NCI-H460 (cell line): ENCODE results near the gene DROSHA. TPM values are rescaled to one million over a fixed set of nuclear protein-coding genes. Genes with fewer than 3 reads are reported as not detected.

Experiments used
- DNase-seq: peaks from one replicate; pipeline ENCODE4 v3.0.0-alpha.2; 2016; ENCODE audit warnings: low read depth; ENCODE audit errors: extremely low read depth
- total RNA-seq: library from RNA; depleted of rRNA; stranded (reverse); fragments of >200 nt; shearing (Covaris generic); gene quantifications from 2 replicates; pipeline ENCODE4 v1.2.3, GENCODE V29; 2014

The DROSHA gene
- total RNA-seq, 1 experiment from 2014 or later: 39.0 TPM

DNA sequence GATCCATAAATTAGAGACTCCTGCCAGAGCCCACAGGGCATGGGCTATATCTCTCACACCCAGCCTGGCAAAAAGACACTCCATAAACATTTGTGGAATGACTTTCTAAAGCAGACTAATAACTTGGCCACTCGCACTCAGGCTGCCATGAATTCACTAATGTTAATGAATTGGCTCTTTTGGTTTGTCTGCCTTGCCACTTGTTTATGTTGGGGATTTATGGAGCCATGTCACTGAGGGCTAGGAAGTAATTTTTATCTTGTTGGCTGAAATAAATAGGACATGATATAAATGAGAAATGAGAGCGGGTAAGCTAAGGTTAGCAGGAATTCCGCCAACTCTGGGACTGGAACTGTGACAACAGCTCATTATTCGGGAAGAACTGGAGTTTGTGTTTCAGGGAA lies 55.2 kb downstream of the DROSHA start:
- no peak for DNase-seq

DNA sequence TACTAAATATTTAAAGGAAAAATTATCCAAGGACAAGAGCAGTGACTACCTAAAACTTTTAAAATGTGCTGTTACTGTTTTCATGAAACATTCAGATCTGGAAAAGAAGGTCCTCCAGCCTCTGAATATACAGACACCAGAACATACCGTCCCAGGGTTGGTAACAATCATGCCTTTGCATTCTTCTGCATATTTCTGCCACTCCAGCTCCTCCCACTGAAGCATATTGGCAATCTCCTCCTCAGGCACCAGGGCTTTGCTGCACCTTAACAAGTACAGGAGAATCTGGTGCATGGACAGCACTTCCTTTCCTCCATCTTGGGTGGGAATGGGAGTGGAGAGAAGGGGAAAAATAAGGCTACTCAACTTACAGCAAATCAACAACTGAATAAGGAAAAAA lies 60.0 kb downstream of the DROSHA start:
- no peak for DNase-seq

DNA sequence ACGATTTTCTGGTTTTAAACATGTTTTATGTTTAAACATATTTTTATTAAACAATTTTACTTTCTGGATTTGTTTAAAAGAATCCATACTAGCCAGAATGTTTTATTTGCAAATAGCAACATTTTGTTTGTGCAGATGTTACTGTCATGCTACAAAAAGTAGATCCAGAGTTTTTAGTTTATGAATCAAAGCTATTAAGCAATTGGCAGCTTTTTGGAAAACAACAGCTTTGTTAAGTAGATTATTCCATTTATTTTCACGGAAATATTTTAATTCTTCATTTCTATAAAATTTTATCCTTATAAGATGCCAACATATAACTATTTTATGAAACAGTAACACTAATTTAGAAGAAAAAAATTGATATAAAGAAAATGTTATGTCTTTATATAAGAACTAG lies 60.9 kb downstream of the DROSHA start:
- no peak for DNase-seq

DNA sequence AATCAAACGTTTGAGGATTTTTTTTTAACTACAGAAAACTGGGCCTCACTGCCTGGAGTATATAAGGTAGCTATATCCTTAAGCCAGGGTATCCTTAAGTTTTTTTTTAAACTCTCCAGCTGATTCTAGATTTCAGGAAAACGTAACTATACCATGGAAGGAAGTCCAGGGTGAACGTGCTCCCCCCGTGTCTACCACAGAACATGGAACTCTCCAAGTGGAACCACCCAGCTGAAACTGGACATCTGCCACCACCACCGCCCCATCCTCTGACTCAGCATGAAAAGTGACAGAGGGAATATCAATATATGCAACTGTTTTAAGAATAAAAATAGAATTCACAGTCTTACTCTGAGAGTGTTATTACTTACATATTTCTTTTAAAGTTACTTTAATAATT lies 61.3 kb downstream of the DROSHA start:
- peak; percentile 43 for DNase-seq

DNA sequence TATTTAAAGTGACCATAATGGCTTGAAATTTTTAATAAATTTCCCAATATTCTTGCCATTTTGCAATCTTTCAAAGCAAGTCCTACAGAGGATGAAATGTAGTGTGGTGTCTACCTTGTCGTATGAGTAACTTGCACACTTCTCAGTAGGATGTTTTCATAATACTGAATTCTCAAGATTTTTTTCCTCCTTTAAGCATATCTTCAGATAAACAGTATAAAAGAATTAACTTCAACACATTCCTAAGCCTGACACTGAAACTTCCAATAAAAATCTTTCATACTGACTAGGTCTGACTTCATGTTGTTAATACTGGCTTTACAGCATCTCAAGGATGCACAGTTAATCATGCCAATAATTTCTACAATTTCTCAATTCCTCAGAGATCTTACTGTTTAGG lies 62.0 kb downstream of the DROSHA start:
- DNase-seq: no peak

DNA sequence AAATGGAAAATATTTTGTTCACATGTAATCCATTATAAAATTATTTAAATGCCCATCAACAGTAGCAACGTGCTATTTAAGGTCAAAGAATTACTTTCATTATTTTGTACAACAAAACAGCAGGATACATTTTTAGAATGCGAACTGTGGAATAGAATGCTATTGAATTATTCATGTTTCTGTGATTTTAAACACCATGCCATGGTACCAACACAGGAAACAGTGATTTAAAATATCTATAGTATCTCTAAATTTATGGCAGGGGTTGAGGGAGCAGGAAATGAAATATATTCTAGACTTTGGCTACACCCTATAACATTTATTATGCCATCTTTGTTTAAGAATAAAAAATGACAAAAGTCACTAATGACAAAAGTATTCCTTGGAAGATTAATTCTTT lies 62.4 kb downstream of the DROSHA start:
- DNase-seq: no peak

DNA sequence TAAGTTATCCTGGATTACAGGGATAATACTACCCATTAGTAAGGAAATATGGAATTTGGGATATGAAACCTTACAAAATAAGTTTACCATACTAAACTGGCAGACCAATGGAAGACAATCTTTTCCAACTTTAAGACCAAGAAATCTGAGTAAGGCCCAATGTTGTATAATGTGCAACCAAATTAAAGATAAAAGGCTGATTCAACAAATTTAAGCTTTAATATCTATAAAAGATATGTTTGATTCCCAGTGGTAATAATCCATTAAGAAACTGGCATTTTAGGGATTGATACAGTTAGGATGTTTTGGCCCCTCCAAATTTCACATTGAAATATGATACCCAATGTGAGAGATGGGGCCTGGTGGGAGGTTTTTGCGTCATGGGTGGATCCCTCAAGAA lies 66.6 kb downstream of the DROSHA start:
- no peak for DNase-seq

DNA sequence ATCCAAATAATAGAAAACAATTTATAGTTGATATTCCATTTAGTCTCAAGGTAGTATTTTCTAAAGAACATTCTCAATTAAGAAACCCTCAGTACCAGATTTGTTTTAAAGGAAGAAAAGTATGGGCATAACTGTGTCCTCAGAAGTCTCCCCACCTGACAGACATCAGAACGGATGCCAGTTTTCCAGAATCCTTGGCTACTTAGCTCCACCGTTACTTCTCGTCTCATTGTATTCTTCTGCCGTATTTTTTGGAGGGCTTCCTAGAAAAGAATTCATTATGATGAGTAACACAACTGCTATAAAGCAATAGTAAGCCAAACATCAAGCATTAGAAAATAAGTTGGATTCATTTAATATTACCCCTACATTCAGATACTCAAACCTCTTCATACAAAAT lies 67.8 kb downstream of the DROSHA start:
- DNase-seq: no peak

DNA sequence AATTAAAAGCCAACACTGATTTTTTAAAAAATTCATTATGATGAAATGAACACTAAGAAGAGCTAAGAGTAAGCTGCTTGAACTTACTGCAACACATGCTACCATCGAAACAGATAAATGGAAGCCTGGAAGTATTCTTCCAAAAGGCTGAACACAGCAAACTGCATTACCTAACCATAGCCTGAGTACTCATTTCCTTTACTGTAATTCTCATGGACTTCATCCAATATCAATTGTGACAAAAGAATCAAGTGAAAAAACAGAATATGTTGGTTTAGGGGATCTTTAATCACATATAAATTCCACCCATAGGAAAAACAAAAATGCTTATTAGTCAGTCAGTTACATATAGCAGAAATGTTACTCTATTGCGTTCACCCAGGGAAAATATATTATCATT lies 68.5 kb downstream of the DROSHA start:
- no peak for DNase-seq

DNA sequence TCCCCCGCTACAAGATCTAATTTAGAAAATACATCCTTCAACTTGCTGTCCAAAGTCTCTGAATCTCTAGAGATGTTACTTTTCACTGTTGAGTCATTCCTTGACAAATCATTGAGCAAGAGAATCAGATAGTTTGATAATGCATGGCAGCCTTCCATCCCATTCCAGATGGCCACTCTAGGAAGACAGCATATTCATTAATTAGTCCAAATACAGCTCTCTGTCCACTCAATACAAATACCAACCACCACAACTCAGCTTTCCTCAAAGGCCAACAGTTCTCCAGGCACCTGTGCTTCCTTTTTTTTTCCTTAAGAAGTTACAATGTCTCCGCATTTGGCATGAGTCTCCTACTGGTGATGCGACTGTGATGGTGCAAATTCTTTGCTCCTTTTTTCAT lies 72.3 kb downstream of the DROSHA start:
- DNase-seq: no peak

DNA sequence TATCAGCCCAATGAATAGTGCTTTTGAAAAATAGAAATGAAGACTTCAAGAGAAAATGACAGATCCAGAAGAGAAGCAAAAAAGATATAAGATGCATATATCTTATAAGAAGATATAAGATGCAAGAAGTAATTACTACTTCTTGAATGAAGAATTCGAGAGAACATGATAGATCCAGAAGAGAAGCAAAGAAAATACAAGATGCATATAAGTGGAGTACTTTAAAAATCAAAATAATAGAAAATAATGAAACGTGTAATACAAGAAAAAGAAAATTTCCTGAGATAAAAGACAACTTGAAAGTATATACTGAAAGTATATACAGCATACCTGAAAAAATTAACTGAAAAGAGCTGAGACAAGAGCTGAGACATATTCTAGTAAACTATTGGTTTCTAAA lies 76.7 kb downstream of the DROSHA start:
- no peak for DNase-seq

DNA sequence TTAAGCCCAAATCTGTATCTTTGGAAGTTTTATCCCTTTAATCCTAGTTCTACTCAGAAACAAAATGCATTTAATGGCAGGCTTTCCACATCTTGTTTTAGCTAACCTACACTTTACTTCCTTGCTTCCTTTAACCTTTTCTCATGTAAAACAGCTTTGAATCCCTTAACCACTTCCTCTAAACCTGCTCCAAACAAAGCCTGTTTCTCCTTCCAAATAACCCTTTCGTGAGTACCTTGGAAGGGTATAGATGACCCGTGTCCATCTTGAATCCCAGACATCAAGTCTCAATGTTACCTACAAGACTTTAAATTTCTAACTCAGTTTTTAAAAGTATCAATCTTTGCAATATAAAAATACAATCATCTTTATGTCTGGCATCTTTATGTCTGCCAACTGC lies 78.4 kb downstream of the DROSHA start:
- no peak for DNase-seq

DNA sequence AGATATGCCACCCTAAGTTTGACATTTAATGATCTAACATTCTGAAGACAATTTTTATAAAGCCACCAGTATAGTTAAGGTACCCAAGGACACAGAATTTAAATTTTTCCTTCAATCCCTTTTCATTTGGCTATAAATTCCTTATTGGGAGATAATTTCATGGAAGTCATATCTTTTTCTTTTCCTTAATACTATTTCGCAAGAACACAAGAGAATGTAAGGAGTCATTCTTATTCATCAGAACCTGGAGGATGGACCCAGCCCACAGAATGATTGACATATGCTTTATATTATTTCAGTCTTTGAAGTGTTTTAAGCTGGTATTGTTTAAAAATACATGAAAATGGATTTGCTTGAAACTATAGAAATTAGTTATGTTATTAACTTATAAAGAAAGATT lies 79.6 kb downstream of the DROSHA start:
- no peak for DNase-seq

DNA sequence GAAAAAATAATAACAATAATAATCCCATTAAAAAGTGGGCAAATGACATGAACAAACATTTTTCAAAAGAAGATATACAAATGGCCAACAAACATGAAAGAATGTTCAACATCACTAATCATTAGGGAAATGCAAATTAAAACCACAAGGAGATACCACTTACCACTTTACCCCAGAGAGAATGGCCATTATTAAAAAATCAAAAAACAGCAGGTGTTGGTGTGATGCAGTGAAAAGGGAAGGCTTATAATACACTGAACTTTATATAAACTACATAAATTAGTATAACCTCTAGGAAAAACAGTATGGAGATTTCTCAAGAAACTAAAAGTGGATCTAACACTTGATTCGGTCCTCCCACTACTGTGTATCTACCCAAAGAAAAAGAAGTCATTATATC lies 81.9 kb downstream of the DROSHA start:
- DNase-seq: no peak

DNA sequence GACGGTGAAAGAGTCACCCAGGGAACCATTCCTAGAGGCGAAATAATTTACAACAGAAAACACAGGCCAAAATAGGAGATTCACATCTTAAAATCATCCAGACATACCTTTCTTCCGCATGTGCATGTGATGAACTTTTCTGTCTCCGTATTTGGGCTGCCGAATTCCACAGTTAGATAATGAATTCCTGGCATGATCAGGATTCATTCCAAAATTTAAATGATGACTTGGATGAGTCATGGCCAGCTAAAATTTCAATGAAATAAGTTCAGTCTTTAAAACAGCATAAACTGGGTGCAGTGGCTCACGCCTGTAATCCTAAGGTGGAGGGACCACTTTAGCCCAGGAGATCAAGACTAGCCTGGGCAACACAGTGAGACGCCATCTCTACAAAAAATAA lies 82.7 kb downstream of the DROSHA start:
- DNase-seq: no peak

DNA sequence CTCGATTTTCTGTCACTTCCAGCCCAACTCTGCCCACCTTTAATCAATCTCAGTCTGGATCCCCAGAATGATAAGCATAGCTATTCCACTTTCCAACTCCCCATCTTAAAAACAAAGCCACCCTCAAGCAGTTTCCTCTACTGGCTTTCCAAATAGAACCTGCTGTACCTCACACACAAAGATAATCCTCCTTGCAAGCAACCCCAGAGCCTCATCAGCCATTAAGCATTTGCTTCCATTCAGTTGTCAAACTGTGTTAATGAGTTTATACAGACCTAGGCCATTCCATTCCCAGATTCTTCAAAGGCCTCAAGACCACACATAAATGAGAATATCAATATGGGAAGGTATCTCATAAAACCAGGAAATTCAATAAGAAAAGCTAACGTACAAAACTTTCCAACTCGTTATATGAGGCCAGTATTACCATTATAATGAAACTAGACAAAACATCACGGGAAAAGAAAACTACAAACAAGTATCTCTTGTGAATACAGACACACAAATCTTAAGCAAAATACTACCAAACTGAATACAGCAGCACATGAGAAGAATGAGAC lies 86.8 kb downstream of the DROSHA start:
- DNase-seq: no peak

DNA sequence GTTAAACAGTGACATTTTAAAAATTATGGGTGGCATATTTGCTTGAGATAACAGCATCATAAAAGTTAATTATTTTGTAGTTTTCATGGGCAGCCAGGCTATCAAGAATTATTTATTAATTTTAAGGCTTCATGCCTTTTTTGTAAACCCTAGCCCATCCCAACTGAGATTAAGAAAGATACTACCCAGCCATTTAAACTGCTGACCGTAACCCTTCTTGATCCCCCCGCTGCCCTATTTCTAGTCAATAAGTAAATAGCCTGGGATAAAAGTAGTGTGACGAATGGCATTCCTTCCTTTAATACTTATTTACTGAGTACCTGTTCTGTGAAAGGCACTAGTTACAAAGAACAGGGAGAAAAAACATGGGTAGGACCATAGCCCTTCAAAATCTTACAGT lies 88.3 kb downstream of the DROSHA start:
- no peak for DNase-seq

DNA sequence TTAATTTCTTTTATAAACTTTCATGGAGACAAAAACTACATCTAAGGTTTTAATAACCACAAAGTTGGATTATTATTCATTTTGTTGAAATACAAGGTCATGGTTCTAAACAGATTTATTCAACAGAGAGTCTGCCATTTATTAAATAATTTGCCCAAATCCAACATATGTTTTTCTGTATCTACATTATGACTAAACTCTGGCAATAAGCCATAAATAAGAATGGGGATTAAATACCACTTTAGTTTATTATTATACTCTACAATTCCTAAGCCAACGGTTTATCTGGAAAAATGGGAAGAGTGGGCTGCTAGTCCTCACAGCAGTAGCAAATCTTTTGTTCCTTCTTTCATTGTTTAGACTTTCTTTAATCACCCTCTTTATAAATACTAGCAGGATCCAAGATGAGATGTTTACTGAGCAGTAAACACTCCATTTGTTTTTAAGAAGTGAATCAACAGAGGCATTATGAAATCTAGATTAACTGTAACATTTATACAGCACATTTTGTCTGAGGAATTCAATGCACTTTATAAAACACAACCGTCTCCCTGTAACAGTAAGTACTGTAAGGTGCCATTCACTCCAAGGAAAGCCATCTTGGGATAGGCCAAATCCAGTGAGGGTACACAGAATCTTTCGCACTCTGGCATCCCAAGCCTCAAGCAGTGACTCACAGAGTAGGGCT lies 89.7 kb downstream of the DROSHA start:
- DNase-seq: no peak

DNA sequence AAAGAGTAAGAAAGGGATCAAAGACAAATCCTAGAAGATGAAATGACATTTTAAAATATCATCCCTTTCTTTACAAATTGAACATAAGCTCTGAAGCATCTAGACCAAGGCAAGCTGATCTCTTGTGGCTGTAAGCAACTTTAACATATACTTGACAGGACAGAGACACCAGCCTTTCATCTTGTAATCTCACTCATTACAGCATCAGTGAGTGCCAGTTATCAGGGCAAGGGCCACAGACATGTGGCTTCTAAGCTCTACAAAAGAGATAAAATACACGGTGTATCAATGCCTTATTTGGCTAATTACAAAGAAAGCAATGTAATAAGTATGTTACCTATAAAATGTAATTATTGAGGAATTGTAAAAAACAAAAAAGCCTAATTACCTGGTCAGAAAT lies 95.0 kb downstream of the DROSHA start:
- DNase-seq: no peak

DNA sequence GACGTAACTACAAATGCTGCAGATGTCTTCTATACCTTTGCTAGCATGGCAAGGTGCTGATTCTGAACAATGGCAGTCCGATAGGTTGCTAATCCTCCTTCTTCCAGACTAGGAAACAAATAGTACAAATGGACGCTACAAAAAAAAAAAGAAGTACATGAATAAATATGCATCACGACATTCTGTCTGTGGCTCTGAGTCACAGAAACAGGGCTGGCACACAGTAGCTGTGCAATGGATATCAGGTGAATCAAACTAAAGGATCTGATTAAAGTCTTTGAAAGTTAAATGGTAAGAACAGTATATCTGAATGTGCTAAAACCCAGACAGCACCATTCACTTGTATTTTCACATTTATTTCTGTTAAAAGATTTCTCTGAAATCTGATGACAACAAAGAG lies 96.2 kb downstream of the DROSHA start:
- no peak for DNase-seq

DNA sequence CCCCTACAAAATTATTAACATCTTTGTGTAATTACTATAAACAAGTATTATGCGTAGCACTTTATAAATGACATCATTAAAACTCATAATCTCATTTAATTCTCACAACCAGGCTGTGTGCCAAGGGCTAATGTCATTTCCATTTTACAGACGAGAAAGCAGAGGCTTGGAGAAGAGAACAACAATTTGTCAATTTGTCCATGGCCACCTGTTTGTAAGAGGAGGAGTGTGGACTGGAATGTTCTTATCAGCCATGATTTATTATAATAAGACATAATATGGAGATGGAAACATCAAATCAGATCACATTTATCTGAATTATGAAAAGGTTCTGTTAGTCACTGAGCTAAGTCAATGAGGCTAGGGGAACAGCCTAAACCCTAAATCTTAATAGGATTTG lies 97.0 kb downstream of the DROSHA start:
- no peak for DNase-seq

DNA sequence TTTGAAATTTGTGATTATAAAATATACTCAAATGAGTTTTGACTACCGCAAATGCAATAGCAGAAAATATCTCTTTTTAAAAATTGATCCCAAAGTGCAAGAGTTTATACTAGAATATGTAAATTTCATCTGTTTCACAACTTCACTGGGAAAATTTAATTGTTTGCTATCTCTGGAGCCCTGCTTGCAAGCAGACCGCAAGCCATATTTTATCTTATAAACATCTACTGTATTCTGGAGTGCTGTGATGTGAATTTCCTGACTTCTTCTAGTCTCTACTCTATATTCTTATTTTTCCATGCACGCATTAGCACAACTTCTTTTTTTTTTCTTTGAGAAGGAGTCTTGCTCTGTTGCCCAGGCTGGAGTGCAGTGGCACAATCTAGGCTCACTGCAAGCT lies 98.7 kb downstream of the DROSHA start:
- DNase-seq: no peak

DNA sequence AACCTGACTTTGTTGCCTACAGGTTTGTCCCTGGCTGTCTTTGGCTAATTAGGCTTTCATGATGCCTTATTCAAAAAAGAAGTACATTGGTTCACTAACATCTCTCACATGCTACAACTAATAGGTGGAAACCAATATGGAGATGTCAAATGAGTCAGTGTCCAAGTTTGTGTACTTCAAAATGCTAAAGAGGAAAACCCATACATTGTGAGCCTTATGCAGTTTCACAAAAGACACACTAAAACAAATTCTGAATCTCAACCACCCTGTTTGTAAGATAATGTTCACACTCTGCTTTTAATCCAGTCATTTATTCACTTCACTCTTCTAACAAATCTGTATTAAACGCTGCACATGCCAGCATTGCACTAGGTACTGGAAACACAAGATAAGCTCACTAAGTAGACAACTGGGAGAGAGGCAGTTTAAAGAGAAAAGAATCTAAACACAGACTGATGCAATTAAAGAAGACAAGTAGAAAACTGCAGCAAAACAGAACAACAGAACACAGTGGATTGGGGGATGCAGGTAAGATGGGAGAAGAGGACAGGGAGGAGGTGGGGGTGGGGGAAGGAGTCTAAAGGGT lies 104.1 kb downstream of the DROSHA start:
- no peak for DNase-seq
